Hippocampal formation (tissue), 2 donors: ENCODE measurements around the gene GPX4.

ENCODE experiments used
- DNase-seq, 2 donors: peaks; one replicate each; lab custom pipeline; 2025; lab: John Stamatoyannopoulos, UW

GPX4 gene

DNA sequence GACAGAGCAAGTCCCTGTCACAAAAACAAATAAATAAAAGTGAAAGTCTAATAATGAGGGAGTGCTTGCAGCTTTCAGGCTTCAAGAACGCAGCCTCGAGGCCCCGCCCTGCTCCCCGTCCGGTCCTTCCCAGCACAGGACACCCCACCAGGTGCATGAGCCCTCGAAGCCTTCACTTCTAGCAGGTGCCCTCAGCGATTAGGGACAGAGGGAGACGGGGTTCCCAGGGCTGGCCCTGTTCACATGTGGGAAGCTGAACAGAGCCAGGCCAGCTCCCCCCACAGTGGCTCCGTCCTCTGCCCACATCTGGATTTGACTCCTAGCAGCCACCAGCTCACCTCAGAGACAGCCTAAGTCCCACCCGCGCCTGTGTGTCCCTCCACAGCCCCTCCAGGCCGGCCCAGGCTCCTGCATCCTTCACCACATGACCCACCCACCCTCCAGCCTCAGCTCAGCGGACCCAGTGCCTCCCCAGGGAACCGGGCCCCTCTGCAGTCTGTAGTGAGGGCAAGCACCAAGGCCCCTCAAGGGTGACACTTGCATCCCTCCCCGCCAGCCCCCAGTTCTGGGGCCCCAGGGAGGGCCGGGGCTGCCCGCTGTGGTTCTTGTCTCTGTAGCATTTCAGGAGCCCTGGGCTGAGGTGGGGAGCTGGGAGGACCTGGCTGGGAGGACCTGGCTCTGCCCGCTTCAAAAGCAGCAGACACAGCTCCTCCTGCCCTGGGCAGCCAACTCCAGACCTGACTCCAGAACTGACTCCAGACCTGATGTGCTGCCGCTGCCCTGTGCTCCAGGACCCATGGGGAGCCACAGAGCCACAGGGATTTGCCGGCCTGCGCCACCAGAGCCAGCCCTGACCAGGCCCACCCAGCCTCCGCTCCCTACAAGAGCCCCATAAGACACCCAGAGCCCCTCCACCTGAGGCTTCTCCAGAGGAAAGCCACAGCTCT, 27.2 kb downstream of the GPX4 start:
- no peak for DNase-seq

DNA sequence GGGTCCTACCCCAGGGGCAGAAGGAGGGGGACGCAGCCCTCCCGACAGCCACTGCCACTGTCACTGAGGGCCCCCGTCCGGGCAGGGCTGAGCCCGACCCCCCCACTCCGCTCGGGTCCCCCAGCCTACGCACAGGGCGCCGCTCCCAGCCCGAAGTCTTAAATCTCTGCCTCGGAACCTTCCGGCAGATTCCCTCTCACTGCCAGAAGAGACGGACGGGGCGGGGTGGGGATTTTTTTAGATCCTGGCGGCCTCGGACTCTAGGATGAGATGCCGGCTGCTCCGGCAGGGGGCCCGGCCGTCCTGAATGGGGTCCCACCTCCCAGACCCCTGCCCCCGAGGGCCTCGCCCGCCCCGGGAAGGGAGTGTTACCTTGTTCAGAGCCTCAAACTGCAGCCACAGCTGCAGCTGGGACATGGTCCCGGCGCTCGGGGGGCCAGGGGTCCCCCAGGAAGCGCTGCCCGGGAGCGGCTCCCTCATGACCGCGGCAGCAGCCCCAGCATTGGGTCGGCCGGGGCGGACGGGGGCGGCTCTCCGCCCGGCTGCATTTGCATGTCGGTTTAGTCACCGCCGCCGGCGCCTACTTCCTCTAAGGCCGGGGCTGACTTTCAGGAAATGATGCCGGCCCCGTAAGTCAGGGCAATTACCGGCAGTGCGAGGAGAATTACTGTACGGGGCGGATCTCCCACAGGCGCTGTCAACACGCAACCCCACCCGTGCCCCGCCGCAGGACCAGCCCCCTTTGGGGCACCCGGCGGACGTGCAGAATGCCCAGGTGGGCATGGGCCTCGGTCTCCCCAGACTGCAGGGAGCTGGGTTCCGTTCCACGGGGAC, 28.1 kb downstream of the GPX4 start:
- DNase-seq, result peak in 1 of 2 donors; percentile 37

DNA sequence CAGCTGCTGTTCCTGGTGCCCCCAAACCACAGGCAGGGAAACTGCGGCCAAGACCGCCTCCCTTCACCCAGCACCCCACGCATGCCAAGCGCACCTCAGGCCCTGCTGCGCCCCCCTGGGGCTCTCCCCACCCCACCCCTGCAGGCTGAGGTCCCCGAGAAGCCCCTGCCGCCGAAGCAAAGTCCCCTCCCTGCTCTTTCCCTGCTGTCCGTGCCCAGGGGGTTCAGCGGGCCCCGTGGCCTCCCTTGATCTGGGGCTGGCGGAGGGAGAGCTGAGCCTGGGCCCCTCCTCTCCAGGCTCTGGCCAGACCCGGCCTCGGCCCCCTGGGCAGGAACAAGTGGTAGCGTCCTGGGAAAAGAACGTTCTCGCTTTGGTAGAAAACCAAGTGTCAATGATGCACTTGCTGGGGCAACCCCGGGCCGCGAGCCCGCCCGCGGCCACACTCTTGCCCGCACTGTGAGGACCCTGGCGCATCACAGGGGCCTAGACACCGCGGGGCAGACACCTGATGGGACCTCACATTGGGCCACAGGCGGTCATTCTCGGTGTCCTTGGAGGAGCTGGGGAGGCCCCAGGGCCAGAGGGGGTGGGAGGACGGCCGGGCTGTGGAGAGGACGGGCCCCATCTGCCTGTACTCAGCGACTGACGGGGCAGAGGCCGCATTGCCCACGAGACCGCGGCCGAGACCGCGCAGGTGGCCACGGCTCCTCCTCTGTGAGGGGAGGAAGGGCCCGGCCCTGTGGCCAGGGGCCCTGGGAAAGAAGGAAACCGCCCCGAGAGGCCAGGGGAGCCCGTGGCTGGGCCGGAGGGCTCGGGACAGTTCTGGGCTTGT, 29.0 kb downstream of the GPX4 start:
- no peak for DNase-seq

DNA sequence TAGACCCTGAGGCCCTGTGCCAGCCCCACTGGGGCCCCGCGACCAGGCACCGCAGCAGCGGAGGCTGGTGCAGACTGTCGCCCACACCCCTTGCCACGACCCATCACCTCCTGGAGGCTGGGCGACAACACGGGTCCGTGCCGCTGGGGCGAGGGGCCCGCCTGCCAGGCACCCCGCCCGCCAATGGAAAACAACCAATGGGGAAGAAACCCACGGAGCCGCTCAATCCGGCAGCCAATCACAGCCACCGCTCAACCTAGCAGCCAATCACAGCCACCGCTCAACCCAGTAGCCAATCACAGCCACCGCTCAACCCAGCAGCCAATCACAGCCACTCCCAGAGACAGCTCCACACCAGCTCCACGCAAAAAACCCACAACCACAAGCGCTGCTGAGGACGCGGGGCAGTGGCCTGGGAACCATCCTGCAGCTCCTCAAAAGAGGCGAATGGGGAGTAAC, 29.7 kb downstream of the GPX4 start:
- no peak for DNase-seq

DNA sequence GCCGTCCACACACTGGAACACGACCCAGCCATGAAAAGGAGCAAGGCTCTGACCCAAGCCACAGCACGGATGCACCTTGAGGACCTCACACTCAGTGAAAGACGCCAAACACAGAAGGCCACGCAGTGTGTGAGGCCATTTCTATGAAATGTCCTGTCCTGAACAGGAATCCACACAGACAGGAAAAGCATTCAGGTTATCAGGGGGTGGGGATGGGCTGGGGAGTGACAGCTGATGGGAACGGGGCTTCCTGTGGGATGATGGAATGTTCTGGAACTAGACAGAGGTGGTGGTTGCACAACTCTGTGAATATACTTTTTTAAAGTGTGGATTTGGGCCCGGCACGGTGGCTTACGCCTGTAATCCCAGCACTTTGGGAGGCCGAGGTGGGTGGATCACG, 30.6 kb downstream of the GPX4 start:
- no peak for DNase-seq

DNA sequence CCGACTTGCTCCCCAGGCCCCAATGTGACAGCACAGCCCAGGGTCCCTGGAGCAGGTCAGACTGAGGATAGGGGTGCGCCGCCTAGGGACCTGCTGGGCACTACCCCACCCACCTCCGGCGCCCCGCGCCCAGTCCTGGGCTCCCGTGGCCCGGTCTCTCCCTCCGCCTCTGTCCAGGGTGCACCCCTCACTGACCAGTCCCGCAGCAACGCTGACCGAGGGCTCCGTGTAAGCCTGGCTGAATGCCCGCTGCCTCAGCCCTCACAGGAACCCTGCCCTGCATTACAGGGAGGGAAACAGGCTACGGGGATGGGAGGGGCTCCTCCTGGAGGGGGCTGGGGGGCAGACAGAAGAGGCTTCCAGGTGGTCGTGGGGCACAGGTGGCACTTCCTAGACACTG, 31.7 kb downstream of the GPX4 start:
- DNase-seq, result no peak

DNA sequence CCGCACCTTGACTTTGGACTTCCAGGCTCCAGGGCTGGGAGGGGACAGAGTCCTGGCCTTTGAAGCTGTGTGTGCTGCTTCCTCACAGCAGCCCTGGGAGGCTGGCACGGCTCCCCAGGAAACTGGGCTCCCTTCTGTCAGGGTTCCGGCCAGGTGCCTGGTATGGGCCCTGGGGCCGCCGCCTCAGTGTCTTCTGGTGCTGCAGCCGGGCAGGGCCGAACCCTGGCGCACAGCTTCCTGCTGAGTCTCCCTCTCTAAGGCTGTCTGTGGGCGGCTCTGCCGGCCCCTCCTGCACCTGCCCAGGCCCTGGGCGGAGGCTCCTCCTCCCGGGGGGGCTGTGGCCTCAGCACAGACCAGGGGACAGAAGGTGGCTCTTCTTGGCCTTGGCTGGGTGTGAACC, 32.4 kb downstream of the GPX4 start:
- DNase-seq, result no peak

DNA sequence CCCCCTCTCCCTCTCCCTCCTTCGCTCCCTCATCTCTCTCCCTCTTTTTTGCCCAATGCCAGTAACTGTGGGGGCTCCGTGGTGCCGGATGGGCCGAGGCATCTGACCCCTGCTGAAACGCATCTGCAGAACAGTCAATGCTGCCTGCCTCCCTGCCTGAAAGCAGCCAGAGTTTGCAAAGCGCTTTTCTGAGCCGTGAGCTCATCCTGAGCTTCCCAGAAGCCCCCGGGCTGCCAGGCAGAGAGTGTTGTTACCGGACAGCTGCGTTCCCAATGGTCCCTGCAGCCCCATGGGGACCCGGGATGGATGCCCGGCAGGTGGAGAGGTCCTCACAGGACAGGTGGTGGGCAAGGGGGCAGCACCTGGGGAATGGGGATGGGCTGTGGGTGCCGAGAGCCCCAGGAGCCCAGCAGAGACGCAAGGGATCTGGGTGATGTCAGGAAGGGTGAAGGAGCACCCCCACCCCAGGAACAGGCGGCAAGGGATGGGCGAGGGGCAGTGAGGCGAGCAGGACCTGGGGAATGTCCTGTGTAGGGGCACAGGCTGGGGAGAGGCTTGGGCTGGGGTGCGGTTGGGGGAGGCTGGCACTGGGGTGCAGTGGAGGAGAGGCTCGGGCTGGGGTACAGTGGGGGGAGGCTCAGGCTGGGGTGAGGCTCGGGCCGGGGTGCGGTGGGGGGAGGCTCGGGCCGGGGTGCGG, 33.0 kb downstream of the GPX4 start:
- no peak for DNase-seq

DNA sequence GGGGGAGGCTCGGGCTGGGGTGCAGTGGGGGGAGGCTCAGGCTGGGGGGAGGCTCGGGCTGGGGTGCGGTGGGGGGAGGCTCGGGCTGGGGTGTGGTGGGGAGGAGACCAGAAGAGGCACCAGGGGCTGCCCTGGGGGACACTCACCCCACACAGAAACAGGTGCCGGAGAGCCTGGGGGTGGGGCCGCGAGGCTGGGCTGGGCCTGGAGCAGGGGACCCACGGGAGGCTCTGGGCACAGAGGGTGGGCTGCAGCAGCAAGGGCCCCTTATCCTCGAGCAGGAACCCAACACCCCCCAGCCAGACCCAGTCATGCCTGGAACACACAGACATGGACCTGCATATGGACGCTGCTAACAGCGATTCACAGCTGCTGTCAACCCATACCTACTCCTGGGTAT, 34.3 kb downstream of the GPX4 start:
- no peak for DNase-seq

DNA sequence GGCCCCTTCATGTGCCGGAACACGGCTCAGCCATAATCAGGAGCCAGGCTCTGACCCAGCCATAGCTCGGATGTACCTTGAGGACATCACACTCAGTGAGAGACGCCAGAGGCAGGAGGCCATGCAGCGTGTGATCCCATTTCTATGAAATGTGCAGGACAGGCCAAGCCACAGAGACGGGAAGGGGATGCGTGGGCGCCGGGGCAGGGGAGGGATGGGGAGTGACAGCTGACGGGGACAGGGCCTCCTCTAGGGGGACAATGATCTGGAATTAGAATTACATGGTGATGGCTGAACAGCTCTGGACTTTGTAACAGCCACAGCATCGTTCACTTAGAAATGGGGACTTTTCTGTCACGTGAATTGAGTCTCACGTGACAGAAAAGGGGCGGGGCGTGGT, 35.3 kb downstream of the GPX4 start:
- no peak for DNase-seq

DNA sequence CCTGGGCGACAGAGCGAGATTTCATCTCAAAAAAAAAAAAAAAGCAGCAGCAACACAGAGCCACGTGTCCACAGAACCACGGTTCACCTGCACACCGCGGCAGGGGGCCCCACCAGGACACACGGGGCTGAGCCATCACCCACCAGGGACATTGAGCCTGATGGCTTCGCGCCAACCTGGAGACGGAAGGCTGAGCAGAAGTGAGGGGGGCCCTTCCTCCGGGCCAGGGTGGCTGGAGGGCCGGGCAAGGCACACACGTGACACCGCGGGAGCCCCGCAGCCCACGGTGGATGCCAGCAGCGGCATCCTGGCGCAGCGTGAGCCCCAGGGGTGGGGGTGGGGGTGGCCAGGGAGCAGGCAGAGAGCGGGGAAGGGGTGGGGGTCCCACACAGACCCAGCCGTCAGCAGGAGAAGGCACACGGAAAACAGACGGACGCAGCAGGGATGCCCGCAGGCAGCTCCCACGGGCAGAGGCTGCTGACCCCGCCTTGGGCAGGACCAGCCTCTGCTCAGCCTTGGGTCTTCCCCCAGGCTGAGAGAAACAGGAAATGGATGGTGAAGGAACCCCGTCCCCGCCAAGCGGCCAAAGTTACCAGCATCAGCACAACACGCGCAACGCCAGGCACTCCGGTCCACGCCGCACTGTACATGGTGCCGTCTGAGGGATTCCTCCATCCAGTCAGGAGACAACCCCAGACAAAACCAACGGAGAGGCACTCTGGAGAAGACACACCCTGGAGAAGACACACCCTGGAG, 36.7 kb downstream of the GPX4 start:
- no peak for DNase-seq

DNA sequence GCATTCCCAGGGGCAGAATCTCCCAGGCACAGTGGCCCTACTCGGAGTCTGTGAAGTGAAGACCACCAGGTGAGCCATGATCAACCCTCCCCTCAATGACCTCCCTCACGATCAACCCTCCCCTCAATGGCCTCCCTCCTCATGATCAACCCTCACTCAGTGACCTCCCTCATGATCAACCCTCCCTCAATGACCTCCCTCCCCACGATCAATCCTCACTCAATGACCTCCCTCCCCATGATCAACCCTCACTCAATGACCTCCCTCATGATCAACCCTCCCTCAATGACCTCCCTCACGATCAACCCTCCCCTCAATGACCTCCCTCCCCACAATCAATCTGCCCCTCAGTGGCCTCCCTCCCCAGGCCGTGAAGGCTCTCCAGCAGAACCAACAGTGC, 38.1 kb downstream of the GPX4 start:
- no peak for DNase-seq

DNA sequence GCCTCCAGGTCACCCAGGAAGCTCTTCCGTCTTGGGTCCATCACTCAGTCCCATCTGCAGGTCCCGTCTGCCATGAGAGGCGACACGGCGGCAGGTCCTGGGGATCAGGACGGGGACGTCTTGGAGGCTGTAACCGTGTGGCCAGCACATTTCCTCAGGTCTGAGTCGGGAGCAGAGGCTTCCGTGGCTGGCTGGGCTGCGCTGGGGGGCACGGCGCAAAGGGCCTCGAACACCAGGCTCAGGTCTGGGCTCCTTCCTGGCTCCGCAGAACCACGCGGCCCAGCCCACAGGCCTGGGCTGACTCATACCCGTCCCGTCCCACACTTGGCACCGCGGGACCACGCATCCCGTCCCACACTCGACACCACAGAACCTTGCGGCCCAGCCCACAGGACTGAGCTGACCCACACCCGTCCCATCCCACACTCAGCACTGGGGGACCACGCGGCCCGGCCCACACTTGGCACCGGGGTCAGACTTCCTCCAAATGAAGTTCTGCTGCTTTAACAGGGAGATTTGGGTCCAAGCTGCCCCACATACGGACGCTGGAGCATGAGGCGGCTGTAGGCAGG, 40.1 kb downstream of the GPX4 start:
- no peak for DNase-seq

DNA sequence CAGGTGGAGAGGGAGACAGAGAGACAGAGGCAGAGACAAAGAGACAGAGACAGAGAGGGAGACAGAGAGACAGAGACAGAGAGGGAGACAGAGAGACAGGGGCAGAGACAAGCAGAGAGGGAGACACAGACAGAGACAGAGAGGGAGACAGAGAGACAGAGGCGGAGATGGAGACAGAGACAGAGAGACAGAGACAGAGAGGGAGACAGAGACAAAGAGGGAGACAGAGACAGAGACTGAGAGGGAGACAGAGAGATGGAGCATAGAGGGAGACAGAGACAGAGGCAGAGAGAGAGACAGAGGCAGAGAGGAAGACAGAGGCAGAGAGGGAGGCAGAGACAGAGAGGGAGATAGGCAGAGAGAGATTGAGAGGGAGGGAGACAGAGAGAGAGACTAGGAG, 40.9 kb downstream of the GPX4 start:
- no peak for DNase-seq

DNA sequence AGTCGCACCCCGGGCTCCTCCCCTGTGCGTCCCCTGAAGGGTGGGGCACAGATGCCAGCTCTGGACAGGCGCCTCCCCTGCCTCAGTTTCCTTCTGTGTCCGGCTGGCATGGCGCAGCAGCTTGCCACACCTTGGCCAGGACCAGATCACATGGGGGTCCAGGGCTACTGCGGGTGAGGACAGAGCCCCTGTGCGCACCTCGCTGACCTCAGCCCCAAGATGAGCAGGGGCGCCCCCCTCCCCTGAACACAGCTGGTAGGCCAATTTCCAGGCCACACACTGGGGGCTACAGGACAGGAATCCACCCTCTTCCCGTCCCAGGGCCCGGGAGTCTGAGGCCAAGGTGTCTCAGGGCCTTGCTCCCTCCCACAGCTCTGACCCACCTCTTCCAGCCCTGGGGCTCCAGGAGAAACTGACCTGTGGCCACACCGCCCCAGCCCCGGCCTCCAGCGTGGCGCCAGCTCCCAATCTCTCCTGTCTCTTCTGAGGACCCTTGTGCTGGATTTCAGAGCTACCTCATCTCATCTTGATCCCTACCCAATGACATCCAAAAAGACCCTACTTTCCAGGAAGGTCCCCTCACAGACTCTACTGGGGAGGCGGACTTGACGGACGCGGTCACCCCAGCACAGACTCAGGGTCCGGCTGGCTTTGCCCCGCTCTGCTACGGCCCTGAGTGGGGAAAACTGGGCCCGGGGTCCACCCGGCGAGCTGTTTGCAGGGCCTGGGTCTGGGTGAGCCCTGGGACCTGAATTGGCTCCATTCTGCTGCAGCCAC, 42.0 kb downstream of the GPX4 start:
- DNase-seq, result no peak

DNA sequence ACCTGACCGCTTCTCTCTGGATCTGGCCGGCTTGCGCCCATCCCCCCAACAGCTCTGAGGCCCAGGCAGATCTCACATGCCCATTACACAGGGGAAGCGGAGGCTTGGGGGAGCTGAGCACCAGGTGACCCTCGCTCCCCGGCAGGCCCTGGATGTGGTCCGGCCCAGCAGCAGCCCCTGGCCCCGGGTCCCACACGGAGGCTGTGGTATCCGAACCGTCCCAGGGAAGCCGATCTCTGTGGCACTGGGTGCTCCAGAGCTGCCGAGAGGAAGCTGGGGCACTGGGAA, 42.6 kb downstream of the GPX4 start:
- no peak for DNase-seq

DNA sequence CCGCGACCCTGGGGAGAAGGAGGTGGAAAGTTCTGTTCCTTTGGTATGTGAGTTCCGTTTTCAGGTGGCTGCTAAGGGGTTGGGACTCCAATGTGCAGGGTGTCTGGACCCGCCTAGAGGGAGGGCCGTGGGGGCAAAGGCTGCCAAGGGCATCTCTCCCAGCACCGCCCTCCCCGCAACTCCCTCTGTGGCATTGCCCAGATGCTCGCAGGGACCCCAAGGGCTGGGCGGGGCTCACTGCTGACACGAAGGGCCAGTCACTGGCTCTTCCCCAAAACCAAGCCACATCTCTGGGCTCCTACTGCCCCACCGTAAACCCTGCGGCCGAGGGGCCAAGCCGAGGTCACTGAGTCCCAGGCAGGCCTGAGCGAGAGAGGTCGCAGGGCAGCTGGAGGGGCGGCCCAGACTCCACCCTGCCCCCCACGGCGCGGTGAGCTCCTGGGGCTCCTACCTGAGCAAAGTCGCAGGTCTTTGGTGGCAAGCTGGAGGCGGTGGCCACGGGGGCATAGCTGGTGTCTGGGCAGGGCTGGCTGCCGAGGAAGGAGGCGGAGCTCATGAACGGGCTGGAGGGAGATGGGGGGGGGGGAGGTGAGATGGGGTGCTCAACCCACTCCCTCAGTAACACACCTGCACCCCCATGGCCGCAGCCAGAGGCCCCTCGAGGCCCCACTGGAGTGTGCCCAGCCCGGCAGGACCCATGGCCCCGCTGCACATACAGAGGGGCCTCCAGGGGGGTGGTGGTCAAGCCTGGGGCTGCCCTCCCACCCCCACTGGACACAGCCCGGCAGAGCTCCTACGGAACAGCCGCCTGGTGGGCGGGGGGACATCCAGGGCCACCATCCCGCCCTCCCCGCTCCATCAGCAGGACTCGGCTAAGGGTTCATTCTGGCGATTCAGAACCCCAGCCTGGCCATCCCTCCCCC, 43.3 kb downstream of the GPX4 start:
- DNase-seq, result no peak

DNA sequence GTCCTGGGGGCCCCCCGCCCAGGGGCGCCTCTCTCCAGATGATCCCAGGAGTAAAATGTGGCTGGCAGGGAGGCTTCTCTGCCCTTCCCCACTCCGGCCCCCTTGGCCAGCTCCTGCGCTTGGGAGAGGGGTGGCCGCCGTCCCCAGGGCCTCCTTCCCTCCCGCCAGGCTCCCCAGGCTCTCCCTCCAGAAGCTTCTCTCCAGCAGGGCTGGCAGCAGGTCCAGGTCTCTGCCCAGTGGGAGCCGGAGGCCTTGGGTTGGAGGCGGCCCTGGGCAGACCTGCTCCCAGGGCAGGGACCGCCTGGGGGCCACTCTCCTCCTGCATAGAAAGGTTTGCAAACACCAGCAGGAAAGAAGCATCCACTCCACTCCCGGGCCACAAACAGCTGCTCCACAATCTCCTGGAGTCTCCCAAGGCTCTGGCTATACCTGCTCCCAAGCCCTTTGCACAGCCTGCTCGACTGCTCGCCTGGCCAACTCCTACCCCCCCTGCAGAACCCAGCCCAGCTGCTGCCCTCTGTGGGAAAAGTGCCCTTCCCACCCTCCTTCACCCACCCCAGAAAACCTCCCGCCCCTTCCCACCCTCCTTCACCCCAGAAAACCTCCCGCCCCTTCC, 44.2 kb downstream of the GPX4 start:
- DNase-seq, result no peak
